DMS53 treated with DMSO at 0.1 percent for 48 hours (cell line): ENCODE data around the gene MRPS31.

Experiments
- DNase-seq: peaks from one replicate; lab custom pipeline; 2025; ENCODE audit not compliant: unreplicated experiment; lab: John Stamatoyannopoulos, UW

The MRPS31 gene

DNA sequence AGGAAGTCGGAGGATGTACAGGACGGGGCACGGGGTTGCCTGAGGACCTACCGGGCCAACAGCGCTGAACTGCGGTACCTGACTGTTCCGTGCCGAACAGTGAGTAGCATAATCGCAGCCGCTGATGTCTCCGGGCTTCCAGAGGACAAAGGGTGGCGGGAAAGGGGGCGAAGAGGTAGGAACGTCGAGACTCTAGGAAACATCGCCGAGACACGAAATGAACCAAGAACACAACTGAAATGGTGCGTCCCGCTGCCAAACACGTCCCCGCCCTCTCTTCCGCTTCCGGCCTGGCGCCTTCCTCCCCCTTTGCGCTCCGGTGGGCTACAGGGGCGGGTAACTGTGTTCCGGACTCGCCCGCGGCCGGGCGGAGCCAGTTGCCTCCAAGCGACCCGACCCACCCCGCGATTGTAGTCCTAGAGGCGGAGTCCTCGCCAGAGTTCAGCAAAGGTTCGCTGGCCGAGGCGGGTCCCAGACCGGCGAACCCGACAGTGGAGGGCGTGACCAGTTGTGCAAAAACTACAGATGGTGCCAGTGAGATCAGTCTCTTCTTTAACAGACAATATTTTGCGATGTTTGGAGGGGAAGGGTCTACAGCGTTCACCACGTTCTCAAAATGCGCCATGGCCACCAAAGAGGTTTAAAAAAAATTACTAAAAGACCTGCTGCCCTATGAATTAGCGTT, at the start of gene MRPS31:
TSS of gene MRPS31 (minus strand) at position 257 of the 685 bp plus-strand sequence. CDS start at position 203, 54 bp downstream.
- peak; percentile 87 for DNase-seq

- no peak for DNase-seq
Observed at GRCh38 chr13:40819797-40820315, 48.9 kb upstream of the MRPS31 start.

- no peak for DNase-seq
Observed at GRCh38 chr13:40818926-40819325, 47.9 kb upstream of the MRPS31 start.

GRCh38 chr13:40814803-40815202, 43.8 kb upstream of the MRPS31 start:
- no peak for DNase-seq

- peak; percentile 33 for DNase-seq
Observed at GRCh38 chr13:40813667-40814454, 42.9 kb upstream of the MRPS31 start.

- DNase-seq: peak; percentile 2
Observed at GRCh38 chr13:40812724-40813445, 41.9 kb upstream of the MRPS31 start.

DNA sequence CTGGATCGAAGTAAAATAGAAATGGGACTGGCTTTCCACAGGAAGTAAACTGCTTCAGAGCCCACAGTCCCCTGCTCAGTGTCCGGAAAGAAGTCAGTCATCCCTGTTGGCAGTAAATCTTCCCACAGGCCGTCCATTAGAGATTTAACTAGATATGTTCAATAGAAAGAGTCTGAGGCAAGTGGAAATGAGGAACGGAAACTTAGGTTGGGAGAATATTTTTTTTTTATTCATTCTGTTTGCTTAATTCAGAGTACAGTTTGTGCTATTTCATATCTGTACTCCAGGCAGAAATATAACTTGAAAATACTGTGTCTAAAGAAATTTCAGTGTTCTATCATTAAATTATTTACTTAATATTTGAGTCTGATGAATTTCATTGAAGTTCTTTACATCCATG, 41.1 kb upstream of the MRPS31 start:
- DNase-seq: no peak

DNA sequence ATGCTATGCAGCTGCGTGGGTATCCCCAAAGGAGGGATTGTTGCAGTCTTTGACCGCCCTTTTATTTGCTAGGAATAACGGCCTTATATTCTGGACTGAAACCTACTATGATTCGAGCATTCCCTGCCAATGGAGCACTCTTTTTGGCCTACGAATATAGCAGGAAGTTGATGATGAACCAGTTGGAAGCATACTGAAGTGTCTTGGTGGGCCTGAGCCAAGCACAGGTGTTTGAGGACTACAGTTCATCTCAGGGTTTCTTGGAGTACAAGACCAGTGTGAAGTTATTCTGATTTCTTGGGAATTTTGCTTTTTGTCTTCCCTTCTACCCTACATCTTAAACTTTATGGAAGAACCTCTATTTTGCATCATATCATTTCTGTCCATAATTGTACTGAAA, 38.5 kb upstream of the MRPS31 start:
- DNase-seq: no peak

GRCh38 chr13:40806241-40806640, 35.3 kb upstream of the MRPS31 start:
- no peak for DNase-seq

DNA sequence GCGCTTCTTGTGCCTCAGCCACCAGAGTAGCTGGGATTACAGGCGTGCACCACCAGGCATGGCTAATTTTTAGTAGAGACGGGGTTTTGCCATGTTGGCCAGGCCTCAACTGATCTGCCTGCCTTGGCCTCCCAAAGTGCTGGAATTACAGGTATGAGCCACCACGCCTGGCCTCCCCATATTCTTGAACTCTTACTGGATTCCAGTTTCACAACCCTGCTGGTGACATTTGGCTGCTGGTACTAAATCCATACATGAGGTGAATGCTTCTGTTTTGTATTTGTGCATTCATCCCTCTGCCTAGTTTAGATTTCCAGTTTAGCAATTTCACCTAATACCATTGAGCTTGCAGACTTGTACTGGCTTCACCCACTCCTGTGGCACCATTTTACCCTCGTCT, 32.3 kb upstream of the MRPS31 start:
- no peak for DNase-seq

DNA sequence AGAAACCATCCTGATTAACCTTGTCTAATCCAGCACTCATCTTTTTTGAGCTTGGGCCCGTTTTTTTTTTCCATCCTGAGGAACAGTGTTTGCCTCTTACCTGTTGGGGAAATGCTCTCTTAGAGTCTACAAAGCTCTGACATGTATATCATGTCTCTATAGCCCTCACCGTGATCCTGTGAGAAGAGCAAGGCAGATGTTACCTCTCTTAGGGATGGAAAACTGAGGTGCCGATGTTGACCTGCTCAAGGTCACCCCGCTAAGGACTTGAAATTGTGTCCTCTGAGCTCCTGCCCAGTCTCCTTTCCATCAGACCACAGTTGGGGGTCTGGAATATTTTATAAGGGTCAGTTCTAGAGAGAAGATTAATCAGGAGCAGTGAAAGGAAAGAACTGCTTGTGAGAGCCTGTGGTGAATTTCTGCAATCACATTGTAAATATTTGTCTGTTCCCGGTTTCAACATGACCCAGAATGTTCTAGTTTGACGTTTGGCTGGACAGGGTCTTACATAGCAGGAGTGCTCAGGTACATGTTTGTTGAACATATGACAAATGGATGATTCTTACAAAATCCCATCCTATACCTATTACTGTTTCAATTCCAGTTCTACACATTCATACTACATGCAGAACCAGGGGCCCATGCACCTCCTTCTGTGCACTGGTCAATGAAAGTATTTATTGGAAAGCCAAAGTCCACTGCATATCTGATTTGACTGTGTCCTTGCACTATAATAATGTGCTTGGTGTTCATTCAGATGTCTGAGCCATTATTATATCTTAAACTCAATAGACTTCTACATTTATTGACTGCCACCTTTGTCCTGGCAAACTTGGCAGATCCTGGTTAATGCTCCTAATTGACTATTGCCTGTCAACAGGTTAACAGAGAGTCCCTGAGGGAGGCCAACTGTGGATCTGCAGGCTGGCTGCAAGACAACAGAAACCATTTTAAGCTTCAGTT, 30.5 kb upstream of the MRPS31 start:
- DNase-seq: no peak

DNA sequence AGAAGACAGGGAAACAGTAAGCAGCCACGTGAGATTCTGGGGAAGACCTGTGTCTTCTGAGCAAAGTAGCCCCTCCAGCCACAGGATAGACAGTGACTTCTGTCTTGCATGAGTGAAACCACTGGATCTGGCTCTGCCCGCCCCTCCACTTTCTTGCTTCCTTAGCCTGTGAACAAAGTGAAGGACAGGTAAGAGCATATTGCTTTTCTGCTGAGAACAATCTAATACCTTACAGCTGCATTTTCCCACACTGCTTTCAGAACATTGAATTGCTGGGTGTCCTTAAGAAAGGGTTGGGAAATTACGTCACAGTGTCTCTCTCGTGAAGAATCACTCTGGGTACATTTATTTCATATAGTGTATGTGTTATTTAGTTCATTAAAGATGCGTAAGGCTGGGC, 29.6 kb upstream of the MRPS31 start:
- DNase-seq: no peak

GRCh38 chr13:40799508-40799907, 28.5 kb upstream of the MRPS31 start:
- DNase-seq: no peak

- DNase-seq: peak; percentile 33
Observed at GRCh38 chr13:40798380-40798779, 27.4 kb upstream of the MRPS31 start.

DNA sequence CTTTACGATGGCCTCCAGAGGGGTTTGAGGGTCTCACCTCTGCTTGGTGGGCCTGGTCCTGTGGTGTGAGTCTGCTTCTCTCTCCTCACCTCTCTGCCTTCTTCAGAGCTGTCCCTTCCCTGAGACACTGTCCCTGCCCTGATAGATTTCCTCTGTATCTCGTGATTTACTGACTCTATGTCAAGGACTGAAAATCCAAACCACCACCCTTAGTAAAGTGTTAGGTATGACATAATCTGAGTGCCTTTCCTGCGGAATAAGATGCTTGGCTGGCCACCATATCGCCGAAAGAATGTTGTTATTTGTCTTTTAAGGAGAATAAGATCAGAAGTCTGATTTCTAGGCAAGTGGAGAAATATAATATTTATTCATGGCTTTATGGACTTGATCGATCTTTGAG, 25.7 kb upstream of the MRPS31 start:
- DNase-seq: no peak

- no peak for DNase-seq
Observed at GRCh38 chr13:40794414-40795368, 23.7 kb upstream of the MRPS31 start.

DNA sequence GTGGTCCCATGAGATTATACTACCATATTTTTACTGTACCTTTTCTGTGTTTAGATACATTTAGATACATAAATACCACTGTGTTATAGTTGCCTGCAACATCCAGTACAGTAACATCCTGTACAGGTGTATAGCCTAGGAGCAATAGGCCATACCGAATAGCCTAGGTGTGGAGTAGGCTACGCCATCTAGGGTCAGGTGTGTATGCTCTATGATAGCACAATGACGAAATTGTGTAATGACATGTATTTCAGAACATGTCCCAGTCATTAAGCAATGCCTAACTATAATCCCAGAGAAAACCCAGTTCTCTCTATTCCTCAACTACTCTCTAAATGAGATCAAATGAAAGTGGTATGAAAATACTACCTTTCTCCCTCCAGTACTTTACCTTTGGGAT, 22.3 kb upstream of the MRPS31 start:
- no peak for DNase-seq

- DNase-seq: no peak
Observed at GRCh38 chr13:40792284-40793051, 21.5 kb upstream of the MRPS31 start.
